Activated CD8-positive, alpha-beta memory T cell treated with anti-CD3 and anti-CD28 coated beads for 36 hours (primary cell): Measurements from ENCODE around the gene FOXB2. TPM values are rescaled to one million over a fixed set of nuclear protein-coding genes. Genes with fewer than 3 reads are reported as not detected.

Experiments
- CTCF ChIA-PET: fragments of 350-600 bp; sonication (Branson Sonifier 250); formaldehyde crosslinking; loops from one replicate; lab custom pipeline; 2021; ENCODE audit warnings: antibody characterized with exemption; lab: Charles Lee
- POLR2A ChIA-PET: fragments of 350-600 bp; sonication (Branson Sonifier 250); formaldehyde crosslinking; loops from one replicate; lab custom pipeline; 2021; ENCODE audit warnings: antibody characterized with exemption; lab: Charles Lee
- total RNA-seq, 2 experiments: library from RNA; stranded (reverse); gene quantifications; one replicate each; pipeline ENCODE4 v1.2.3, GENCODE V29; 2021

Gene FOXB2
- total RNA-seq, 2 experiments from 2014 or later, result not detected

- CTCF ChIA-PET, result no interaction called here
- POLR2A ChIA-PET, result no interaction called here
Measured at GRCh38 chr9:77014597-77015263, 4.7 kb upstream of the FOXB2 start.

- POLR2A ChIA-PET, result no interaction called here
- CTCF ChIA-PET, result no interaction called here
Measured at GRCh38 chr9:77015327-77016048, 4.0 kb upstream of the FOXB2 start.

GRCh38 chr9:77016121-77016525 lies 3.3 kb upstream of the FOXB2 start:
- ChIA-PET CTCF (interaction anchor here (0.5 kb wide), 1 partner anchor 50 kb away, joined by 3 read pairs; no protein-coding TSS in a partner anchor), POLR2A (no interaction called here)

GRCh38 chr9:77016526-77017504 lies 2.6 kb upstream of the FOXB2 start:
- POLR2A ChIA-PET, result no interaction called here
- CTCF ChIA-PET, result interaction anchor here (0.5 to 1.2 kb wide), 2 partner anchors 49 to 207 kb away, joined by 3 to 4 read pairs; no protein-coding TSS in a partner anchor

GRCh38 chr9:77017505-77017894 lies 2.0 kb upstream of the FOXB2 start:
- ChIA-PET POLR2A (no interaction called here), CTCF (interaction anchor here (1.2 kb wide), 1 partner anchor 207 kb away, joined by 4 read pairs; no protein-coding TSS in a partner anchor)

- ChIA-PET POLR2A (no interaction called here), CTCF (interaction anchor here (1.1 kb wide), 1 partner anchor 208 kb away, joined by 3 read pairs; no protein-coding TSS in a partner anchor)
Measured at GRCh38 chr9:77018058-77018968, 1.1 kb upstream of the FOXB2 start.

- ChIA-PET CTCF (interaction anchor here (1.1 kb wide), 1 partner anchor 209 kb away, joined by 3 read pairs; no protein-coding TSS in a partner anchor), POLR2A (no interaction called here)
Measured at GRCh38 chr9:77018969-77019235, 553 bp upstream of the FOXB2 start.

- ChIA-PET POLR2A (no interaction called here), CTCF (no interaction called here)
Measured at GRCh38 chr9:77019926-77020412, 514 bp downstream of the FOXB2 start.

GRCh38 chr9:77020413-77021290 lies 1.2 kb downstream of the FOXB2 start:
- ChIA-PET CTCF (no interaction called here), POLR2A (no interaction called here)

- CTCF ChIA-PET, result no interaction called here
- POLR2A ChIA-PET, result no interaction called here
Measured at GRCh38 chr9:77021291-77021894, 1.9 kb downstream of the FOXB2 start.

GRCh38 chr9:77021922-77022782 lies 2.7 kb downstream of the FOXB2 start:
- CTCF ChIA-PET, result no interaction called here

GRCh38 chr9:77022783-77023440 lies 3.5 kb downstream of the FOXB2 start:
- ChIA-PET POLR2A (no interaction called here), CTCF (no interaction called here)

More at GRCh38 chr9:77021922-77022782, 2.7 kb downstream of the FOXB2 start:
- POLR2A ChIA-PET, result no interaction called here

GRCh38 chr9:77023726-77024125 lies 4.3 kb downstream of the FOXB2 start:
- ChIA-PET CTCF (no interaction called here), POLR2A (no interaction called here)

- ChIA-PET CTCF (no interaction called here), POLR2A (no interaction called here)
Measured at GRCh38 chr9:77024776-77025545, 5.5 kb downstream of the FOXB2 start.

- ChIA-PET POLR2A (no interaction called here), CTCF (no interaction called here)
Measured at GRCh38 chr9:77028478-77028877, 9.0 kb downstream of the FOXB2 start.
